Astrocyte (in vitro differentiated cells and primary cell): ENCODE measurements around the gene MID2. TPM values are rescaled to one million over a fixed set of nuclear protein-coding genes. Genes with fewer than 3 reads are reported as not detected.

ENCODE experiments used
- DNase-seq: peaks from one replicate; pipeline ENCODE4 v3.0.0-alpha.2; 2010; ENCODE audit warnings: low read depth
- FAIRE-seq: peaks from 2 replicates; lab custom pipeline; 2011; peaks lifted over from hg19 to GRCh38; lab: Jason Lieb, UNC
- H2AFZ ChIP-seq: 2 replicates; pipeline ENCODE4 v1.6.0; 2012; ENCODE audit warnings: low read depth, low read length, inconsistent platforms
- H3K27ac ChIP-seq: 2 replicates; pipeline ENCODE4 v1.5.1; 2011; ENCODE audit warnings: low read depth, low read length, inconsistent platforms
- H3K27me3 ChIP-seq: 2 replicates; pipeline ENCODE4 v1.6.0; 2011; ENCODE audit warnings: low read length, inconsistent platforms; ENCODE audit not compliant: insufficient read depth
- H3K36me3 ChIP-seq: 2 replicates; pipeline ENCODE4 v1.5.1; 2011; ENCODE audit warnings: low read length, inconsistent platforms; ENCODE audit not compliant: insufficient read depth
- H3K4me1 ChIP-seq: 2 replicates; pipeline ENCODE4 v1.5.1; 2011; ENCODE audit warnings: low read length, inconsistent platforms; ENCODE audit not compliant: insufficient read depth
- H3K4me2 ChIP-seq: 2 replicates; pipeline ENCODE4 v1.6.0; 2012; ENCODE audit warnings: low read length, inconsistent platforms
- H3K4me3 ChIP-seq: 2 replicates; pipeline ENCODE4 v1.5.1; 2011; ENCODE audit warnings: low read depth, mild to moderate bottlenecking, low read length, inconsistent platforms; ENCODE audit not compliant: insufficient read depth
- H3K79me2 ChIP-seq: 2 replicates; pipeline ENCODE4 v1.6.0; 2012; ENCODE audit warnings: mild to moderate bottlenecking, low read length, inconsistent platforms; ENCODE audit not compliant: insufficient read depth
- H3K9ac ChIP-seq: 2 replicates; pipeline ENCODE4 v1.6.0; 2012; ENCODE audit warnings: mild to moderate bottlenecking, low read length, inconsistent platforms
- H3K9me3 ChIP-seq: 2 replicates; pipeline ENCODE4 v1.5.1; 2012; ENCODE audit warnings: low read depth, mild to moderate bottlenecking, low read length, inconsistent platforms; ENCODE audit not compliant: insufficient read depth
- H4K20me1 ChIP-seq: 2 replicates; pipeline ENCODE4 v1.6.0; 2012; ENCODE audit warnings: low read length, inconsistent platforms; ENCODE audit not compliant: insufficient read depth
- H3K27ac Mint-ChIP-seq: one replicate; pipeline ENCODE4 v1.8.0; 2021; ENCODE audit warnings: mild to moderate bottlenecking, mixed read lengths; ENCODE audit not compliant: unreplicated experiment
- H3K27me3 Mint-ChIP-seq: one replicate; pipeline ENCODE4 v1.8.0; 2021; ENCODE audit warnings: low read depth, mixed read lengths; ENCODE audit not compliant: unreplicated experiment
- H3K36me3 Mint-ChIP-seq: one replicate; pipeline ENCODE4 v1.8.0; 2021; ENCODE audit warnings: low read depth, mixed read lengths; ENCODE audit not compliant: unreplicated experiment
- H3K4me1 Mint-ChIP-seq: one replicate; pipeline ENCODE4 v1.8.0; 2021; ENCODE audit warnings: low read depth, mixed read lengths; ENCODE audit not compliant: unreplicated experiment
- H3K4me3 Mint-ChIP-seq: one replicate; pipeline ENCODE4 v1.8.0; 2021; ENCODE audit warnings: mild to moderate bottlenecking, moderate library complexity, mixed read lengths; ENCODE audit not compliant: unreplicated experiment
- H3K9me3 Mint-ChIP-seq: one replicate; pipeline ENCODE4 v1.8.0; 2021; ENCODE audit warnings: mild to moderate bottlenecking, mixed read lengths; ENCODE audit not compliant: unreplicated experiment
- EZH2 ChIP-seq: IDR thresholded peaks from 2 replicates; pipeline ENCODE4 v1.6.1; 2012; ENCODE audit warnings: mild to moderate bottlenecking, low read length, inconsistent platforms; ENCODE audit not compliant: insufficient read depth
- total RNA-seq: library from RNA; stranded (reverse); gene quantifications from 2 replicates; pipeline ENCODE4 v1.2.1, GENCODE V29; 2021
- TF ChIP-seq, protein P1 (sequence below): IDR thresholded peaks from 2 replicates; pipeline ENCODE4 v1.5.1; 2011; ENCODE audit warnings: low read depth, mild to moderate bottlenecking, inconsistent platforms, low read length, moderate library complexity; ENCODE audit not compliant: insufficient read depth

Gene MID2
- total RNA-seq, 1 donor from 2014 or later = 11.1 TPM

GRCh38 chrX:107880054-107880610, 54.5 kb downstream of the MID2 start:
- Mint-ChIP-seq H3K27me3 (no peaks in the 10 kb centered on the region), H3K36me3 (peaks cover 3% of the 10 kb centered on the region), H3K4me1 (no peaks in the 10 kb centered on the region), H3K27ac (no peak overlapping the region), H3K9me3 (no peaks in the 10 kb centered on the region), H3K4me3 (no peak overlapping the region)
- Histone ChIP-seq H3K4me3 (no peak overlapping the region), H3K9me3 (no peaks in the 10 kb centered on the region), H4K20me1 (no peaks in the 10 kb centered on the region), H3K9ac (no peak overlapping the region), H3K4me1 (no peaks in the 10 kb centered on the region), H3K27ac (no peak overlapping the region), H3K27me3 (no peaks in the 10 kb centered on the region), H3K36me3 (no peaks in the 10 kb centered on the region), H3K4me2 (no peak overlapping the region), H3K79me2 (no peaks in the 10 kb centered on the region), H2AFZ (no peak overlapping the region)
- FAIRE-seq (no peak), DNase-seq (no peak)
- TF ChIP-seq EZH2 = no peak
- TF ChIP-seq, protein P1, sequence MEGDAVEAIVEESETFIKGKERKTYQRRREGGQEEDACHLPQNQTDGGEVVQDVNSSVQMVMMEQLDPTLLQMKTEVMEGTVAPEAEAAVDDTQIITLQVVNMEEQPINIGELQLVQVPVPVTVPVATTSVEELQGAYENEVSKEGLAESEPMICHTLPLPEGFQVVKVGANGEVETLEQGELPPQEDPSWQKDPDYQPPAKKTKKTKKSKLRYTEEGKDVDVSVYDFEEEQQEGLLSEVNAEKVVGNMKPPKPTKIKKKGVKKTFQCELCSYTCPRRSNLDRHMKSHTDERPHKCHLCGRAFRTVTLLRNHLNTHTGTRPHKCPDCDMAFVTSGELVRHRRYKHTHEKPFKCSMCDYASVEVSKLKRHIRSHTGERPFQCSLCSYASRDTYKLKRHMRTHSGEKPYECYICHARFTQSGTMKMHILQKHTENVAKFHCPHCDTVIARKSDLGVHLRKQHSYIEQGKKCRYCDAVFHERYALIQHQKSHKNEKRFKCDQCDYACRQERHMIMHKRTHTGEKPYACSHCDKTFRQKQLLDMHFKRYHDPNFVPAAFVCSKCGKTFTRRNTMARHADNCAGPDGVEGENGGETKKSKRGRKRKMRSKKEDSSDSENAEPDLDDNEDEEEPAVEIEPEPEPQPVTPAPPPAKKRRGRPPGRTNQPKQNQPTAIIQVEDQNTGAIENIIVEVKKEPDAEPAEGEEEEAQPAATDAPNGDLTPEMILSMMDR = no peak

GRCh38 chrX:107894038-107894437, 68.4 kb downstream of the MID2 start:
- H3K4me2 ChIP-seq = no peak overlapping the region
- peak; percentile 16 for DNase-seq
- H2AFZ ChIP-seq = no peak overlapping the region
- H3K9me3 ChIP-seq = no peaks in the 10 kb centered on the region
- H3K27me3 Mint-ChIP-seq = no peaks in the 10 kb centered on the region
- H3K4me3 ChIP-seq = no peak overlapping the region
- peaks cover 3% of the 10 kb centered on the region for H3K36me3 Mint-ChIP-seq
- H3K9me3 Mint-ChIP-seq = no peaks in the 10 kb centered on the region
- H3K27ac ChIP-seq = no peak overlapping the region
- no peaks in the 10 kb centered on the region for H3K36me3 ChIP-seq
- H3K4me1 ChIP-seq = no peaks in the 10 kb centered on the region
- no peaks in the 10 kb centered on the region for H4K20me1 ChIP-seq
- no peak for TF ChIP-seq EZH2
- TF ChIP-seq, protein P1 = peak; percentile 23
- H3K9ac ChIP-seq = no peak overlapping the region
- no peaks in the 10 kb centered on the region for H3K27me3 ChIP-seq
- no peak overlapping the region for H3K4me3 Mint-ChIP-seq
- FAIRE-seq = peak; percentile 92
- H3K27ac Mint-ChIP-seq = no peak overlapping the region
- H3K79me2 ChIP-seq = no peaks in the 10 kb centered on the region
- H3K4me1 Mint-ChIP-seq = no peaks in the 10 kb centered on the region

DNA sequence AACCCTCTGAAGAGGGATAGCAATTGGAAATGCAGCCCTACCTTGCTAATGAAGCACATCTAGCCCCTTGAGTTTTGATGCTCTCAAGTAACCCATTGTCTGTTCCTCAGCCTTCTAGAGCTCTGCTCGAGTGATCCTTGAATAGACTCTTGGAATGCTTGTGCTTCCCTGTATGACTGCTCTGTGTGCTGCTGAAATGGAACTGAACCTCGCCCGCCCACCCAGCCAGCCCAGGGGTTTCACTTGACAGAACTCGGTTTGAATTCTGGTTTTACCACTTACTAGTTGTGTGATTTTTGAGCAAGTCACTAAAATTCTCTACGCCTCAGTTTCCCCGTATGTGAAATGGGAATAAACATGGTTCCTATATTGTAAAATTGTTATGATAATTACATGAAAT, 77.1 kb downstream of the MID2 start:
- H3K79me2 ChIP-seq = no peaks in the 10 kb centered on the region
- H3K27ac ChIP-seq = no peak overlapping the region
- DNase-seq (no peak), FAIRE-seq (no peak)
- Mint-ChIP-seq H3K9me3 (no peaks in the 10 kb centered on the region), H3K4me1 (no peaks in the 10 kb centered on the region), H3K27ac (no peak overlapping the region), H3K4me3 (no peak overlapping the region), H3K27me3 (no peaks in the 10 kb centered on the region), H3K36me3 (peaks cover 3% of the 10 kb centered on the region)
- no peak overlapping the region for H3K4me2 ChIP-seq
- H3K9me3 ChIP-seq = no peaks in the 10 kb centered on the region
- no peaks in the 10 kb centered on the region for H3K27me3 ChIP-seq
- no peaks in the 10 kb centered on the region for H3K36me3 ChIP-seq
- no peaks in the 10 kb centered on the region for H3K4me1 ChIP-seq
- H3K4me3 ChIP-seq = no peak overlapping the region
- TF ChIP-seq EZH2 = no peak
- TF ChIP-seq, protein P1 = no peak
- no peak overlapping the region for H2AFZ ChIP-seq
- H4K20me1 ChIP-seq = no peaks in the 10 kb centered on the region
- no peak overlapping the region for H3K9ac ChIP-seq
